ENCODE results near the gene PLXNB2. TPM values are rescaled to one million over a fixed set of nuclear protein-coding genes. Genes with fewer than 3 reads are reported as not detected.

Gene PLXNB2
- total and polyA plus RNA-seq, 2 donors (not counting 1 experiment from before 2014, with no cell fraction given): 62.7 to 209 TPM

Other genes with a start within 250 kb of the PLXNB2 start
- not detected in 2 replicates for gene TTLL8, start 249.3 kb downstream of the PLXNB2 start, total RNA-seq
- gene TTLL8, start 249.3 kb downstream of the PLXNB2 start, polyA plus RNA-seq: not detected in 2 replicates
- under 0.01 TPM in 2 replicates for gene MLC1, start 222.2 kb downstream of the PLXNB2 start, total RNA-seq
- gene MLC1, start 222.2 kb downstream of the PLXNB2 start, polyA plus RNA-seq: not detected in 2 replicates
- 0.83 and 1.0 TPM in 2 replicates for gene MOV10L1, start 217.6 kb downstream of the PLXNB2 start, total RNA-seq
- gene MOV10L1, start 217.6 kb downstream of the PLXNB2 start, polyA plus RNA-seq: 0.03 and 0.40 TPM in 2 replicates
- under 0.01 and 0.17 TPM in 2 replicates for gene PANX2, start 136.9 kb downstream of the PLXNB2 start, total RNA-seq
- gene PANX2, start 136.9 kb downstream of the PLXNB2 start, polyA plus RNA-seq: 0.44 and 0.45 TPM in 2 replicates
- gene TRABD, start 121.7 kb downstream of the PLXNB2 start, total RNA-seq: 15.2 and 17.2 TPM in 2 replicates
- gene TRABD, start 121.7 kb downstream of the PLXNB2 start, polyA plus RNA-seq: 11.8 and 17.6 TPM in 2 replicates
- gene SELENOO, start 106.6 kb downstream of the PLXNB2 start, total RNA-seq: 16.9 and 20.1 TPM in 2 replicates
- gene SELENOO, start 106.6 kb downstream of the PLXNB2 start, polyA plus RNA-seq: 8.3 and 10.2 TPM in 2 replicates
- gene TUBGCP6, start 62.6 kb downstream of the PLXNB2 start, total RNA-seq: 19.0 and 23.8 TPM in 2 replicates
- 6.7 and 7.3 TPM in 2 replicates for gene TUBGCP6, start 62.6 kb downstream of the PLXNB2 start, polyA plus RNA-seq
- 19.3 and 27.6 TPM in 2 replicates for gene HDAC10, start 56.4 kb downstream of the PLXNB2 start, total RNA-seq
- gene HDAC10, start 56.4 kb downstream of the PLXNB2 start, polyA plus RNA-seq: 5.1 and 6.7 TPM in 2 replicates
- 24.4 and 30.1 TPM in 2 replicates for gene MAPK12, start 46.0 kb downstream of the PLXNB2 start, total RNA-seq
- gene MAPK12, start 46.0 kb downstream of the PLXNB2 start, polyA plus RNA-seq: 16.4 and 21.5 TPM in 2 replicates
- 5.9 and 7.6 TPM in 2 replicates for gene MAPK11, start 37.3 kb downstream of the PLXNB2 start, total RNA-seq
- 2.6 and 4.1 TPM in 2 replicates for gene MAPK11, start 37.3 kb downstream of the PLXNB2 start, polyA plus RNA-seq
- 2.0 and 2.1 TPM in 2 replicates for gene DENND6B, start 19.4 kb upstream of the PLXNB2 start, total RNA-seq
- gene DENND6B, start 19.4 kb upstream of the PLXNB2 start, polyA plus RNA-seq: 1.7 and 1.9 TPM in 2 replicates
- 34.4 and 44.4 TPM in 2 replicates for gene PPP6R2, start 35.7 kb upstream of the PLXNB2 start, total RNA-seq
- 19.7 and 24.6 TPM in 2 replicates for gene PPP6R2, start 35.7 kb upstream of the PLXNB2 start, polyA plus RNA-seq
- gene SBF1, start 167.4 kb upstream of the PLXNB2 start, total RNA-seq: 69.1 and 75.8 TPM in 2 replicates
- gene SBF1, start 167.4 kb upstream of the PLXNB2 start, polyA plus RNA-seq: 13.5 and 18.7 TPM in 2 replicates
- 2.8 and 5.8 TPM in 2 replicates for gene ADM2, start 173.9 kb upstream of the PLXNB2 start, total RNA-seq
- gene ADM2, start 173.9 kb upstream of the PLXNB2 start, polyA plus RNA-seq: 0.67 and 0.73 TPM in 2 replicates
- under 0.01 and 0.17 TPM in 2 replicates for gene MIOX, start 179.2 kb upstream of the PLXNB2 start, total RNA-seq
- 0.06 TPM in 1 of 2 replicates, not detected in the other for gene MIOX, start 179.2 kb upstream of the PLXNB2 start, polyA plus RNA-seq
- 25.9 and 37.8 TPM in 2 replicates for gene LMF2, start 200.1 kb upstream of the PLXNB2 start, total RNA-seq
- gene LMF2, start 200.1 kb upstream of the PLXNB2 start, polyA plus RNA-seq: 25.2 and 25.8 TPM in 2 replicates
- 18.3 and 20.0 TPM in 2 replicates for gene NCAPH2, start 200.6 kb upstream of the PLXNB2 start, total RNA-seq
- gene NCAPH2, start 200.6 kb upstream of the PLXNB2 start, polyA plus RNA-seq: 12.0 and 23.1 TPM in 2 replicates
- 3.1 and 3.6 TPM in 2 replicates for gene SCO2, start 218.0 kb upstream of the PLXNB2 start, total RNA-seq
- 0.42 and 0.66 TPM in 2 replicates for gene SCO2, start 218.0 kb upstream of the PLXNB2 start, polyA plus RNA-seq
- 40.1 and 40.8 TPM in 2 replicates for gene TYMP, start 222.4 kb upstream of the PLXNB2 start, total RNA-seq
- 2.3 and 3.7 TPM in 2 replicates for gene TYMP, start 222.4 kb upstream of the PLXNB2 start, polyA plus RNA-seq
- gene KLHDC7B, start 238.3 kb upstream of the PLXNB2 start, total RNA-seq: 0.17 and 0.51 TPM in 2 replicates
- gene KLHDC7B, start 238.3 kb upstream of the PLXNB2 start, polyA plus RNA-seq: 0.02 TPM in 1 of 2 replicates, not detected in the other